ENCODE data around the gene RGL4.
"Not testable (repeated sequence)": the region's sequence is repeated elsewhere in the genome, so short reads cannot be mapped to it uniquely, and the experiment has no call there.

Gene RGL4

GRCh38 chr22:23672307-23673049 is 18.3 kb upstream of the RGL4 start:
- H3K9me3 ChIP-seq (replicated peaks; ENCODE audit: low read length); H3K36me3 ChIP-seq (ENCODE audit: insufficient read depth, low read length); H3K9ac ChIP-seq (ENCODE audit: low read depth, low read length); H3K4me1 ChIP-seq (ENCODE audit: control insufficient read depth, insufficient read depth, low read length); H3K4me3 ChIP-seq (ENCODE audit: low read length); H3K4me2 ChIP-seq (ENCODE audit: low read length); H3K27me3 ChIP-seq (ENCODE audit: control insufficient read depth, insufficient read depth, low read length): not testable (repeated sequence)

DNA sequence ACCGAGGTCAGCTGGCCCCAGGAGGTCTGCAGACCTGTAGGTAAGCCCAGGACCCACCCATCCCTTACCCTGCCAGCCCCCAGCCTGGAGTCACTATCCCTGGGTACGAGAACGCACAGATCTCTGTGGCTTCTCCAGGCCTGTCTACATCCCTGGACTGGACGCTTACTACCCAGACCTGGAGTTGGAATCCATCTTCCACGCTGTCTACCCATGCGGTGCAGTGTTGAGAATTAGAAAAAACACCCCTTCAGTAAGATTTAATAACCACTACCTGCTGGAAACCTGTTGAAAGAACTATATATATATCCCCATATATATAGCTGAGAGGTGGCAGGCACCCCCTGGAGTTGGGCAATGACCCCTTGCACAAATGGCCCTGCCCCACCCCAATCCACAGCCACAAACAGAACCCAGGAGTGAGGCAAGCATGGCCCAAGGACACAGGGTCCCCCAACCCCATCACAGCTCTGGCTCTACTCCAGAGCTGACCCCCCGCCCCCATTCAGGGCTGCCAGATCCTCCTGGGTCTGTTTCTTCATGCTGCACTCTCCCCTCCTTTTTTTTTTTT is 17.7 kb upstream of the RGL4 start:
- H3K27me3 ChIP-seq (ENCODE audit: control insufficient read depth, insufficient read depth, low read length) = no peaks in the 10 kb centered on the region
- no peak overlapping the region for H3K4me2 ChIP-seq (ENCODE audit: low read length)
- H3K9me3 ChIP-seq (replicated peaks; ENCODE audit: low read length) = no peaks in the 10 kb centered on the region
- peaks cover 6% of the 10 kb centered on the region for H3K4me1 ChIP-seq (ENCODE audit: control insufficient read depth, insufficient read depth, low read length)
- H3K9ac ChIP-seq (ENCODE audit: low read depth, low read length) = no peak overlapping the region
- H3K36me3 ChIP-seq (ENCODE audit: insufficient read depth, low read length) = no peaks in the 10 kb centered on the region
- no peak overlapping the region for H3K4me3 ChIP-seq (ENCODE audit: low read length)

GRCh38 chr22:23673826-23674690 is 16.8 kb upstream of the RGL4 start:
- Histone ChIP-seq H3K36me3 (ENCODE audit: insufficient read depth, low read length) (no peaks in the 10 kb centered on the region), H3K4me1 (ENCODE audit: control insufficient read depth, insufficient read depth, low read length) (peaks cover 6% of the 10 kb centered on the region), H3K4me3 (ENCODE audit: low read length) (no peak overlapping the region), H3K27me3 (ENCODE audit: control insufficient read depth, insufficient read depth, low read length) (no peaks in the 10 kb centered on the region), H3K9me3 (replicated peaks; ENCODE audit: low read length) (no peaks in the 10 kb centered on the region), H3K4me2 (ENCODE audit: low read length) (no peak overlapping the region), H3K9ac (ENCODE audit: low read depth, low read length) (no peak overlapping the region)

DNA sequence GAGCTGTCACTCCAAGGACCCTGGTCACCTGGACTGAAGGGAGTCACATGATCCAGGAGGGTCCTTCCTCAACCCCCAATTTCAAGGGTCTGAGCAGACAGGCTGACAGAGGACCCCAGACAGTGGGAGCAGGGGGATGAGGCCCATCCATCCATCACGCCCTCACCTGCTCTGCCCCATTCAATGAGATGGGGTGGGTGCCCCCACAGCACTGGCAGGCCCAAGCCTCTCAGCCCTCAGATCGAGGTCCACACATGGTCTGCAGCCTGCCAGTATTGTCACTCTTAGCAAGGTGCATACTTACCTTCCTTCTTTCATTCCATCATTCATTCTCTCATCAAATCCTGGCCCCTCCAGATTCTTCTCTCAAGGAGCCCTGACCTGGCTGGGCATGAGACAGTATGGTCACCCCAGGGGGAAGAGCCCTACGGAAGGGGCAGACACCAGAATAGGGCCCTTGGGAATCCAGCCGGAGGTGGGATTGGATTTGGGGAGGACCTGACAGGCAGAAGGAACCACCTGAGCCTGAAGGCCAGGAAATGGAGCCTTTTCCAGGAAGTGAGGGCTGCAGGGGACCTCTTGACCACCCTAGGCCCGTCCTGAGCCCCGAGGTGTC is 15.8 kb upstream of the RGL4 start:
- H3K4me1 ChIP-seq (ENCODE audit: control insufficient read depth, insufficient read depth, low read length); H3K27me3 ChIP-seq (ENCODE audit: control insufficient read depth, insufficient read depth, low read length); H3K4me3 ChIP-seq (ENCODE audit: low read length); H3K4me2 ChIP-seq (ENCODE audit: low read length); H3K36me3 ChIP-seq (ENCODE audit: insufficient read depth, low read length); H3K9me3 ChIP-seq (replicated peaks; ENCODE audit: low read length); H3K9ac ChIP-seq (ENCODE audit: low read depth, low read length): not testable (repeated sequence)

- Histone ChIP-seq H3K4me3 (ENCODE audit: low read length) (no peak overlapping the region), H3K9ac (ENCODE audit: low read depth, low read length) (no peak overlapping the region), H3K9me3 (replicated peaks; ENCODE audit: low read length) (no peaks in the 10 kb centered on the region), H3K36me3 (ENCODE audit: insufficient read depth, low read length) (no peaks in the 10 kb centered on the region), H3K4me1 (ENCODE audit: control insufficient read depth, insufficient read depth, low read length) (peaks cover 6% of the 10 kb centered on the region), H3K4me2 (ENCODE audit: low read length) (no peak overlapping the region), H3K27me3 (ENCODE audit: control insufficient read depth, insufficient read depth, low read length) (no peaks in the 10 kb centered on the region)
Measured at GRCh38 chr22:23675502-23676415, 15.1 kb upstream of the RGL4 start.

GRCh38 chr22:23676841-23677700 is 13.7 kb upstream of the RGL4 start:
- H3K36me3 ChIP-seq (ENCODE audit: insufficient read depth, low read length); H3K27me3 ChIP-seq (ENCODE audit: control insufficient read depth, insufficient read depth, low read length); H3K4me1 ChIP-seq (ENCODE audit: control insufficient read depth, insufficient read depth, low read length); H3K9ac ChIP-seq (ENCODE audit: low read depth, low read length); H3K9me3 ChIP-seq (replicated peaks; ENCODE audit: low read length); H3K4me3 ChIP-seq (ENCODE audit: low read length); H3K4me2 ChIP-seq (ENCODE audit: low read length): not testable (repeated sequence)

GRCh38 chr22:23677701-23677995 is 13.2 kb upstream of the RGL4 start:
- no peaks in the 10 kb centered on the region for H3K36me3 ChIP-seq (ENCODE audit: insufficient read depth, low read length)
- H3K4me1 ChIP-seq (ENCODE audit: control insufficient read depth, insufficient read depth, low read length) = peaks cover 6% of the 10 kb centered on the region
- no peaks in the 10 kb centered on the region for H3K9me3 ChIP-seq (replicated peaks; ENCODE audit: low read length)
- no peak overlapping the region for H3K4me2 ChIP-seq (ENCODE audit: low read length)
- H3K27me3 ChIP-seq (ENCODE audit: control insufficient read depth, insufficient read depth, low read length) = no peaks in the 10 kb centered on the region
- no peak overlapping the region for H3K9ac ChIP-seq (ENCODE audit: low read depth, low read length)
- no peak overlapping the region for H3K4me3 ChIP-seq (ENCODE audit: low read length)

GRCh38 chr22:23678133-23678532 is 12.7 kb upstream of the RGL4 start:
- H3K4me2 ChIP-seq (ENCODE audit: low read length) = no peak overlapping the region
- H3K4me3 ChIP-seq (ENCODE audit: low read length) = no peak overlapping the region
- H3K27me3 ChIP-seq (ENCODE audit: control insufficient read depth, insufficient read depth, low read length) = no peaks in the 10 kb centered on the region
- H3K4me1 ChIP-seq (ENCODE audit: control insufficient read depth, insufficient read depth, low read length) = peaks cover 6% of the 10 kb centered on the region
- H3K36me3 ChIP-seq (ENCODE audit: insufficient read depth, low read length) = no peaks in the 10 kb centered on the region
- no peak overlapping the region for H3K9ac ChIP-seq (ENCODE audit: low read depth, low read length)
- no peaks in the 10 kb centered on the region for H3K9me3 ChIP-seq (replicated peaks; ENCODE audit: low read length)

DNA sequence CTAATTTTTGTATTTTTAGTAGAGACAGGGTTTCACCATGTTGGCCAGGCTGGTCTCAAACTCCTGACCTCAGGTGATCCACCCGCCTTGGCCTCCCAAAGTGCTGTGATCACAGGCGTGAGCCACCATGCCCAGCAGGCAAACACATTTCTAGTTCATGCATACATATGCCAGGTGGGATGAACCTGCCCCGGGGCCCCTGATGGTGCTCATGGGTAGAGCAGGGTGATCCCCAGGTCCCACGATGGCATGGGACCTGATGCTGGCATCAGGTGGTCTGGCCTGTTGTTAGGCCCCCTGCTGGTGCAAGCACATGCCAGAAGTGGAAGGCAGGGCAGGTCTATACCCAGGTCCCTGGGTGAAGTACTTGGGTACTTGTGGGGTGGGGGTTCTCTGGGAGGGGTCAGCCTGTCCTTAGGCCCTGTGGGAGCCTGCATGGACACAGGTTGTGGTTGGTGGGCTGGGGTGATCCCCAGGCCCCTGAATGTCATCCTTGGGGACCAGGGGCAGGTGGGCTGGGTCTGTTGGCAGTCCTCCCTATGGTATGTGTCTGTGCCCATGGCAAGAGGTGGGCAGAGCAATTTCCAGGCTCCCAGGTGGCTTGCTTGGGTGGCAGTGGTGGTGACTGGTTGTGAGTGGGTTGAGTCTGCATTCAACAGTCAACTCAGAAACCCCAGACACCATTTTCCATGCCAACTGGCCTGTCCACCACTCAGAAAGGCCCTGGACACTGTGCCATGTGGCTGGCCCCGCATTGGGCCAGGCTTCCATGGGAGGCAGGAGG is 9.6 kb upstream of the RGL4 start:
- Histone ChIP-seq H3K4me2 (ENCODE audit: low read length) (no peak overlapping the region), H3K36me3 (ENCODE audit: insufficient read depth, low read length) (no peaks in the 10 kb centered on the region), H3K9me3 (replicated peaks; ENCODE audit: low read length) (no peaks in the 10 kb centered on the region), H3K27me3 (ENCODE audit: control insufficient read depth, insufficient read depth, low read length) (no peaks in the 10 kb centered on the region), H3K4me1 (ENCODE audit: control insufficient read depth, insufficient read depth, low read length) (peaks cover 13% of the 10 kb centered on the region), H3K9ac (ENCODE audit: low read depth, low read length) (no peak overlapping the region), H3K4me3 (ENCODE audit: low read length) (no peak overlapping the region)

GRCh38 chr22:23682077-23682476 is 8.7 kb upstream of the RGL4 start:
- Histone ChIP-seq H3K4me1 (ENCODE audit: control insufficient read depth, insufficient read depth, low read length) (peaks cover 12% of the 10 kb centered on the region), H3K36me3 (ENCODE audit: insufficient read depth, low read length) (no peaks in the 10 kb centered on the region), H3K9ac (ENCODE audit: low read depth, low read length) (no peak overlapping the region), H3K27me3 (ENCODE audit: control insufficient read depth, insufficient read depth, low read length) (no peaks in the 10 kb centered on the region), H3K9me3 (replicated peaks; ENCODE audit: low read length) (no peaks in the 10 kb centered on the region), H3K4me3 (ENCODE audit: low read length) (no peak overlapping the region), H3K4me2 (ENCODE audit: low read length) (no peak overlapping the region)
